Measurements from ENCODE around the gene SLAMF1.
"Not testable (repeated sequence)": the region's sequence is repeated elsewhere in the genome, so short reads cannot be mapped to it uniquely, and the experiment has no call there.

Gene SLAMF1

DNA sequence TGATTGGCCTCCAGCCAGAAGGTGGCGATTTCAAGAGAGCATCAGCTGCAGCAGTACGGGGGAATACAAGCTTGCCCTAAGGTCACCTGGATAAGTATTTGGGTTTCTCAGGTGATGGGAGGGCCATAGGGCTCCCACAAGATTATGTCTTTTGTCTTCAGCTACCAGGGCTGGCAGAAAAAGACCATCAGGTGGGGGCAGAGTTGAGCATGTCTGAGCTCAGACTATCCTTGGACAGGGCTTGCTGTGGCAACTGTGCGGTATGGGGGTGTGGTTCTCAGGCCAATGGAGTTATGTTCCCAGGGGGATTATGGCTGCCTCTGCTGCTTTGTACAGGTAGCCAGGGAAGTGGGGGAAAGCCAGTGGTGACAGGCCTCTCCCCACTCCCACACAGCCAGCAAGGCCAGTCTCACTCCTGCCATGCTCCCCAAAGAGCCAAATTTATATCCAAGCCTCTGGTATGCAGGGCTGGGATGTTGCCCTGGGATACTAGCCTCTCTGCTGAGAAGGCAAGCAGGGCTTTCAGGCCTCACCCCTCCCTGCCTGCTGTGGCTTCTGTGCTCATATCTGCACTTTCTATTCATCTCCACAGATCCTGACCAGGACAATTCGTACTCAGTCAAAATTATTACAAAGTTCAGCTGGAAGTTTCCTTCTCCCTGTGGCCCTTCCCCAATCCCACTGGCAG, 40.9 kb downstream of the SLAMF1 start:
- DNase-seq (ENCODE audit: low read depth, low spot score) = no peak

DNA sequence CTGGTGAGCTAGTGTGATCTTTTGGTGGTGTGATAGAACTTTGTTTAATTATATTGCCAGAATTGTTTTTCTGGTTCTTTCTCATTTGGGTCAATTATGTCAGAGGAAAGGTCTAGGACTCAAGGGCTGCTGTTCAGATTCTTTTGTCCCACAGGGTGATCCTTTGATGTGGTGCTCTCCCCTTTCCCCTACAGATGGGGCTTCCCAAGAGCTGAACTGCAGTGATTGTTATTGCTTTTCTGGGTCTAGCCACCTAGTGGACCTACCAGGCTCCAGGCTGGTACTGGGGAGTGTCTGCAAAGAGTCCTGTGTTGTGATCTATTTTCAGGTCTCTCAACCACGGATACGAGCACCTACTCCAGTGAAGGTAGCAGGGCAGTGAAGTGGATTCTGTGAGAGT, 41.6 kb downstream of the SLAMF1 start:
- no peak for DNase-seq (ENCODE audit: low read depth, low spot score)

DNA sequence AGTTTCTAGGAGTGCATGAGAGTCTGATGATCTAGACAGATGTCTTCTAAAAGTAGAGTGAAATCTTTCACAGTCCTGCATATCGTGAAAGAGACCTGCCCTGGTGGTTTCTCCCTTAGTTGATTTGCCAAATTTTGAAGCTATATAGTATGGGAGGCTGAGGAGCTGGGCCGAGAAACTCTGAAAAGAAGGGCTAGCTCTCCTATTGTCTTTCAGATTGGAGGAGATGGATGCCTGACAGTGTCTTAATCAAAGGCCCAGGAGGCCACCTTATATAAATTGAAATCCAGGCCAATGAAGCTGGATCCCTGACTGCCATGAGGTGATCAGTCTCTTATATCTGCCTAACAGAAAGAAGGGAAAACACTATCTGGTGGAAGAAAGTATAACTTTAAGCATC, 49.1 kb downstream of the SLAMF1 start:
- no peak for DNase-seq (ENCODE audit: low read depth, low spot score)

DNA sequence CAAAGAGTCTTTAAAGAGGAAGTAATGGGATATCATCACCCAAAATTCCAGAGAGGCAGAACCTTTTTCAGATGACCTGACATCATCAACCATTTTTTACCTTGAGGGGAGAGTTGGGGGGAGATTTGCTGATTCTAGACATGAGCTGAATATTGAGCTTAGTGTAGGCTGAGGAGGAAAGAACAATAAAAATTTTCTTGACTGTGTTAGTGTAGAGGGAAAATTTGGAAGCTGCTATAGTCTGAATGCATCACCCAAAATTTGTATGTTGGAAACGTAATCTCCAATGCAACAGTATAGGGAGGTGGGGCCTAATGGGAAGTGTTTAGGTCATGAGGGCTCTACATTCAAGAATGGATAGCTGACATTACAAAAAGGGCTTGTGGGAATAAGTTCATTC, 49.8 kb downstream of the SLAMF1 start:
- no peak for DNase-seq (ENCODE audit: low read depth, low spot score)

DNA sequence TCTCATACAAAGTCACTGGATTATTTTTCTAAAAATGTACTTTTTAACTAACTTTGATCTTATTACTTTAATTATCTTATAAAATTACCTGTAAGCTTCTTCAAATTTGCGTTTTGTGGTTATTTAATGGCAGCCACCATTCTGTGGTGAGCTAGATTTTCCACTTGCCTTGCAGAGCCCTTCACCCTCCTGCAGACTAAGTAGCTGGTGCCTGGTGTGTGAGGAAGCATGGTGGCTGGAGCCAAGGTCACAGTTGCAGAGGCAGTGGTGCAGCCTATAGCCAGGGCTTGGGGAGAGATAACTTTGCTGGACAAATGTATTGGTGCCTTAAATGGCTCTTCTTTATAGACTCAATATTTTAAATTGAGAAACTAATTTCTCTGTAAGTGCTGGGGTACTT, 56.4 kb downstream of the SLAMF1 start:
- DNase-seq (ENCODE audit: low read depth, low spot score) = no peak

DNA sequence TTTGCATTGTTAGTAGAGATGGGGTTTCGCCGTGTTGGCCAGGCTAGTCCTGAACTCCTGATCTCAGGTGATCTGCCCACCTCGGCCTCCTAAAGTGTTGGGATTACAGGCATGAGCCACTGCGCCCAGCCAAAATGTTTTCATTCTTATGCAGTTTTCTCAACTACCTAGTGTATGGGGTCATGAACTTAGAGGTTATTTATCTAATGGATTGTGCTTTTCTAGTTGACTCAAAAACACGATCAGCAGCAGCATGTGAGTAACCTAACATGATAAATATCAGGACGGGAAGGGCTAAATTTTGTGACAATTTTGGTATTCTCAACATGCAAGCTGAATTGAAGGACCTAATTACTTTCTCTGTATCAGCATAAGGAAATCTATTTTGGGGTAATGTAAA, 58.4 kb downstream of the SLAMF1 start:
- no peak for DNase-seq (ENCODE audit: low read depth, low spot score)

DNA sequence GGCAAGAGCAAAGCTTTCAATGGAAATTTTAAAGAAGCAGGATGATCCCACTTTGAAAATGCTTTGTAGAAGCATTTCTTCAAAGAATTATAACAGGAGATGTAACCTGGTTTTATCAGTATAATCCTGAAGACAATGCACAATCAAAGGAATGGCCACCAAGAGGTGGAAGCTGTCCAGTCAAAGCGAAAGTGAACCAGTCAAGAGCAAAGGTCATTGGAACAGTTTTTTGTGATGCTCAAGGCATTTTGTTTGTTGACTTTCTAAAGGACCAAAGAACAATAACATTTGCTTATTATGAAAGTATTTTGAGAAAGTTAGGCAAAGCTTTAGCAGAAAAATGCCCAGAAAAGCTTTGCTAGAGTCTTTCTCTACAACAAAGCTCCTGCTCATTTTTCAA, 62.1 kb downstream of the SLAMF1 start:
- no peak for DNase-seq (ENCODE audit: low read depth, low spot score)

DNA sequence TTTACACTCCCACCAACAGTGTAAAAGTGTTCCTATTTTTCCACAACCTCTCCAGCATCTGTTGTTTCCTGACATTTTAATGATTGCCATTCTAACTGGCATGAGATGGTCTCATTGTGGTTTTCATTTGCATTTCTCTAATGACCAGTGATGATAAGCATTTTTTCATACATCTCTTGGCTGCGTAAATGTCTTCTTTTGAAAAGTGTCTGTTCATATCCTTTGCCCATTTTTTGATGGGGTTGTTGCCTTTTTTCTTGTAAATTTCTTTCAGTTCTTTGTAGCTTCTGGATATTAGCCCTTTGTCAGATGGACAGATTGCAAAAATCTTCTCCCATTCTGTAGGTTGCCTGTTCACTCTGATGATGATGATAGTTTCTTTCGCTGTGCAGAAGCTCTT, 63.9 kb downstream of the SLAMF1 start:
- not testable (repeated sequence) for DNase-seq (ENCODE audit: low read depth, low spot score)

DNA sequence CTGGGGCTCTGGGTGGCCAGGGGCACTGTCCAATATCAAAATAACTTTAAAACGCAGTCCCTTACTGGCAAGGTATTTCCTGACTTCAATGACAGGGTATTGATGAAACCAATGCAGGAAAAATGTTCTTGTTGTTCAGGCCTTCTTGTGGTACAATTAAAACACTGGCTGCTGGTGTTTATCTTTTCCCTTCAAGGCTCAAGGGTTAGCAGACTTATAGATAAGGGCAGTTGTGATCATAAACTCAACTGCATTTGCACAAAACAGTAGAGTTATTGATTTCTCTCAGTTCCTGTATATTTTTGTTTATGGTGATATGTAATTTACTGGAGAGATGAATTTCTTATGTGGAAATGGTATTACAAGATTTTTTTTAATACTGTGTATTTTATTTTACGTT, 64.9 kb downstream of the SLAMF1 start:
- no peak for DNase-seq (ENCODE audit: low read depth, low spot score)

DNA sequence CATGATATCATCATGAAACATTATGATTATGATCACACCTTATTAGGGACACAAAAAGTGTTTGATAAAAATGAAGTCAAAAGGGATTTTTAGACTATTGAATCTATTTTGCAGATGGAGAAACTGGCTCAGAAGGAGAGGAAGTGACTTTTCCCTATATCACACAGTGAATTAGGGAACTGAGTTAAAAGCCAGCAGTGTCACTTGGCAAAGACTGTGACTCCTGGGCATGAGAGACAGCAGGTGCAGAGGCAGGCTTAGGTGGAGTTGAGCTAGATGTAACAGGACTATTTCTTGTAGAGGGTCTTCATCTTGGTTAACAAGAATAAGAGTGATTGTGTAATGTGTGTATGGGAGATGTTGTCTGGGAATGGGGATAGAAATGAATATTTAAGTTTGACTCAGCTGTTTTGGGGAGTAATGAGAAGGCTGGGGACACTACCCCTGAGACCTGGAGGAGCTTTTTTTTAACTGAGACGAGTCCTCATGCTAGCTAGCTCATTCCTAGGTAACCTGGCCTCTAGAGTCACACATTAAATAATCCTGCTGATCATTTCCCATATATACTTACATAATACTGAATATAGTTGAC, 66.5 kb downstream of the SLAMF1 start:
- DNase-seq (ENCODE audit: low read depth, low spot score) = no peak

DNA sequence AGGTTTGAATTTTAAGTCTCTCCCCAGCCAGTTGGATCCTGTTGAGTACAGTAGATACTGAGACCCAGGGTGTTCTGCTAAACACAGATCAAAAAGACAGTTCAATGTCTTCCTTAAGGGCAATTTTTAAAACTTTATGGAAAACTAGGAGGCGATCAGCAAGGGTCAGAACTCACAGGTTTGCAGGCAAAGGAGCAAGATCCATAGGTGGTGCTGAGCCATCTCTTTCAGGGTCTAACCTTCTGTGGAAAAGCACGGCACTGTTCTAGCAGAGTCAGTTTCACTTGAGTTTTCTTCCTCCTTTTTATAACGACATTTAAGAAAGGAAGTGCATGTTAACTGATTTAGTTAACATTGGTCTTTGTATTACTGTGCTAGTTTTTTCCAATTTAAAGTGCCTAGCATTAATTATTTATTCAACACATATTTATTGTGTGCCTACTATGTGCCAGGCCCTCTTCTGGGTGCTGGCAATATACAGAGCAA, 67.6 kb downstream of the SLAMF1 start, which contains the start of gene CD84:
Gene CD84 (minus strand): TSS at position 281 of the 486 bp plus-strand sequence. CDS start 59 bp downstream, at position 222.
- no peak for DNase-seq (ENCODE audit: low read depth, low spot score)

DNA sequence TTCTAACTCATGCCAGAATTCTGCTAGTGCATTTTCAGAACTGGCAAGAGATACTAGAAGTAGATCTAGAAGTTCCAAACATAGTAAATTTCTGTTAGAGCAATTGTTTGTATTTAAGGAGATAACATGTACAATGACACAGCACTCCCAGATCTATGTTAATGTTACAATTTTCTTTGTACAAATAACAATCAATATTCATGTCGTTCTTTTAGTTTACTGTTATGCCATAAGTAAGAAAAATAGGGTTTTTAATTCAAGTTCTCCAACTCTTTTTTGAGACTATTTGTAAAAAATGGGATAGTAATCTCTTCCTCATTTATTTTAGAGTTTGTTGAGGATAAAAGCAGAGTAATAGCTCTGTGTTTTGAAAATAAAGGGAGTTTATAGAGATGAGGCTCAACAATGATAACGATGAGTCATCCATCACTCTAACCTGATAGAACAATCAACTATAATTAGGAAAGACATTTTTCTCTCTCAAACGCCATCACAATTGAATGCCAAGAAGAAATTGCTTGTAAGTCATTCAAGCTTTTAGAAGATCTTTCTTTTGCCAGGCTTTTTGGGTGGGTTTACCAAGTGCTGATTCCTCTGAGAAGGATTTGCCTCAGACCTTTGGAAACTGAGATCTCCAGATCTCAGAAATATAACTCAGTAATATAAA, 68.2 kb downstream of the SLAMF1 start:
- DNase-seq (ENCODE audit: low read depth, low spot score) = no peak

DNA sequence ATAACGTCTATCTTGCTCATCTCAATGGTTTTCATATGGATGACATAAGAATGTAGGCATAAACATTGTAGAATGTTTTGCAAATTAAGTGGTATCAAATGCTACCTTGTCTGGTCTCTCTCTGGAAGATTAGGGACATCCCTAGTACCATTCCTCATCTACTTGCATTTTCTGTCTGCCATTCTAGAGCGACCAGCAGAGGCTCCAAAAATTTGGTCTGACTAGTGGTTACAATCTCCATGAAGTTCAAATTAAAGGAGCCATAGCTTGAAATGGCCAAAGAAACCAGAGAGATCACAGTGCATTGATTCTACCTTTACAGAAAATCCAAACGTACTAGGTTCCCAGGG, 68.7 kb downstream of the SLAMF1 start:
- DNase-seq (ENCODE audit: low read depth, low spot score) = no peak

DNA sequence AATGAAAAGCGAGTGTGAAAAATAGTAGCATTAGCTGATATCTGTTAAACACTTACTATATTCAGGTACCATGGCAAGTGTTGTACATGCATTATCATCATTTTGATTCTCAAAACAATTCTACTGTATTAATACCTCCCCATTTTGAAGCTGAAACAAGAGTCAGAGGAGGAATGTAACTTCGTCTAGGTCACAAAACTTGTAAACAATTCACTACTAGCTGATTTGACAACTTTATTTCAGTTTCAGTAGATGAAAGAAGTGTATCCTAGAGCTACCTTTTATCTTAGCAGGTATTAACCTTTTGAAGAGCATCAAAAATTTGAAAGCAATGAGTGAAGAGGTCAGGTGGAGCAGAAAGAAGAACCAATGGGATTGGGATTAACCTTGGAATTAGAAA, 69.2 kb downstream of the SLAMF1 start:
- no peak for DNase-seq (ENCODE audit: low read depth, low spot score)

DNA sequence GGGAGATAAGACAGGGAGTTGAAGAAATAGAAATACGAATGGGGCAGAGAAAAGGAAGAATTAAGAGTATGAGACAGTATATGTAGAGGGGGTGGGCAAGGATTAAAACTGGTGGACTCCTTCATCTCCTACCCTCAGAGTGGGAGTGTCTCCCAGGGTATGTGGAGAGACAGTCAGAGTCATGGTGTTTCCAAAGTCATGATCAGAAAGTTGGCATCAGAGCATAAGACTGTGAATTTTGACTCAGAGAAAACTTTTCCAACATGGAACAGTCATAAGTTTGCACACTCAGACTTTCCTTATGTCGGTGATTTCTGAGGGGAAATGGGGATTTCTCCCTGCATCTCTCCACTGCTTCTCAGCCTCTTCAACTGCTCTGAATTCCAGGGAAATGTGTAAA, 70.0 kb downstream of the SLAMF1 start:
- no peak for DNase-seq (ENCODE audit: low read depth, low spot score)

DNA sequence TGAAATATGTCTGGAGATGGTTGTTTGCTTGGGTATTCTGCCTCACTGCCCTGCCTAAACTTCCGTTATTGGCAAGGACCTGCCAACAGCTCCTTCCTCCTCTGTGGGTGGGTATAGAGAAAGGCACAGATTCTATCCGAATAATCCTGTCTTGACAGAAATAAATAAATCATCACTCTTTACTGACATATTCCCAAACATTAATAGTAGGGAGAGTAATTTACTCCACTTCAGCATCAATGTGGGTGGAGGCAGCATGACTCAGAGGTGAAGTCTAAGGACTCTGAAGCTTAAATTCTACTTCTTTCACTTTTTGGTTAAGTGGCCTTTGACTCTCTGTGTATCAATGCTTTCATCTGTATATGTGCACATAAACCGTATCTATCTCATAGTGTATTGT, 70.5 kb downstream of the SLAMF1 start:
- no peak for DNase-seq (ENCODE audit: low read depth, low spot score)

DNA sequence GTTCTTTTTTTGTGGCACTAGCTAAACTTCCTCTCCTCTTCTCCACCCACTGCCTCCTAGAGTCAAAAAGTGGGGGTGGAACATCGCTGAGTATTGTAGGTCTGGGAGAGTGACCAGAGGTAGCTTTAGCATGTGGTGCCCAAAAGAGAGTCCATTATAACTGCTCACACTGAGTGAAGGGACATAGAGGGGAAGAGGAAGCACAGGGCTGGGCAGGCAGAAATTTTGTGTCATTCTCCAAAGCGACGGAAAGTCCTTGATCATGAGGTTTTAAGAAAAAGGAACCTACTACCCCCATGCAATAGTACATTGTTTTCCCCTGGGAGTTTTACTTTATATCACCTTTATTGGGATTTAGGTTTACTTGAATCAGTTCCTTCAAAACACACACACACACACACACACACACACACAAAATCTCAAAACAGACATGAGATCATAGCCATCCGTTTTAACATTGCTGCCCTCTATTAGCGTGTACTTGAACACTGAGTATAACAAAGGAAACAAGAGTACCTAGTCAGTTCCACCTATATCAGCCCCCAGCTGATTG, 71.7 kb downstream of the SLAMF1 start:
- DNase-seq (ENCODE audit: low read depth, low spot score) = no peak

DNA sequence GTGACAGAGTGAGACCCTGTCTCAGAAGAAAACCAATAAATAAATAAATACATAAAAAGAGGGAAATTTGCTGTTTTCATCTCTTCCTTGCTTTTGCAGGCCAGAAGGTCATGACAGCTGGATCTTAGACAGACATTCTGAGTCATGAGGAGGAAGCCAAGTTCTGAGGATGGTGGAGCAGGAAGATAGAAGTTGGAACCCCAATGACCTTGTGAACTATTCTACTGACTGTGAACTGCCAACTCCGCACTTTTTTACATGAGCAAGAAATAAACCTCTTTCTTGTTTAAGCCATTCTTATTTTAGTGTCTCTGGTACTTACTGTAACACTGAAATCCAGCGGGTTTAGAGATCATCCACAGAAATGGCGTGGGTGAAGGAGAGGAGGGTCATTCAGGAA, 76.0 kb downstream of the SLAMF1 start:
- DNase-seq (ENCODE audit: low read depth, low spot score) = no peak

DNA sequence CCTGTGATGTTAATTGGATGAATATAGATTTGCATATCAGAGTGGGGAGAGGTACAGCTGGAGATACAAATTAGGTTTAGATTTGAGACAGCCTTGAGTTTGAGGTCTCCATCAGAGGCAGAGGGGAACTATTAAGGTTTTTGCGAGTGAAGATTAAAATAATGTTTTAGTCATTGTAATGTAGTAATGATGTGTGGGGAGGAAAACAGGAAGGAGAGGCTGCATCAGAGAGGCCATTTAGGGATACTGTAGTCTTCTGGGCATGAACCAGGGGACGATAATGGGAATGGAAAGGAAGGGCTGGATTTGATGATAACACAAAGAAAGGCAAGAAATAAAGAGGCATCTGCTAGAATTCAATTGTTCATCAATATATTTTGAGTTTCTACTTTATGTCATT, 77.0 kb downstream of the SLAMF1 start:
- DNase-seq (ENCODE audit: low read depth, low spot score) = no peak

DNA sequence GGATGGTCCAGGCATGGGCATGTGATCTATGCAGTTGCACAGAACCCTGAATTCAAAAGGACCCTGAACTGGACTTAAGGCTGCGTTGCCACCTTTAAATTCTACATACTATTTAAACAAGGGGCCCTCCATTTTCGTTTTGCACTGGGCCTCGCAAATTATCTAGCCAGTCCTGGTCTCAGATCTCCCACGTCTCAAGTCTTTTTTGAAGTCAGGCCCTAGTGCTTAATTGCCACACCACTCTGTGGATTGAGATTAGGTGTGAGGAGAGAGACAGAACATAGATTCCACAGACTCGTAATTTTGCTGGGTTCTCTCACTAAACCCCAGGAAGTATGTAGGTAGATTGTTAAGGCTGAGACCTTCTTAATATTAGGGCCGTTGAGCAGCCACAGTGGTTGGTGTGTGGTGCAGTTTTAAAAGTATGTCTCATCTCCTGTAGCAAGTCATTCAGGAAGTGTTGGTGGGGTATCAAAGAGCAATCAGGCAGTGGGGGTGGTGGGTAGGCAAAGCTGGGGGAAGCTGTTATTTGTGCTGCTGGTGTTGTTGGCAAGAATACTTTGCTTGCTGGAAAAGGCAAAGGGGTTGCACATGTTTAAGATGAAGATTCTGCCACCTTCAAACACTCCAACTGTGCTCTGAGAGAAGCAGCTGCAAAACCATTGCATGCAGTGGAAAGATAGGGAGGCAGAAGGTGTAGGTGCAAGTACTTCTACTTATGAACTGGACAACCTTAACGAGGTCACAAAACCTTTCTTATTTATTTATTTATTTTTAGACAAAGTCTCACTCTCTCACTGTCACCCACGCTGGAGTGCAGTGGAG, 78.8 kb downstream of the SLAMF1 start:
- DNase-seq (ENCODE audit: low read depth, low spot score) = no peak

DNA sequence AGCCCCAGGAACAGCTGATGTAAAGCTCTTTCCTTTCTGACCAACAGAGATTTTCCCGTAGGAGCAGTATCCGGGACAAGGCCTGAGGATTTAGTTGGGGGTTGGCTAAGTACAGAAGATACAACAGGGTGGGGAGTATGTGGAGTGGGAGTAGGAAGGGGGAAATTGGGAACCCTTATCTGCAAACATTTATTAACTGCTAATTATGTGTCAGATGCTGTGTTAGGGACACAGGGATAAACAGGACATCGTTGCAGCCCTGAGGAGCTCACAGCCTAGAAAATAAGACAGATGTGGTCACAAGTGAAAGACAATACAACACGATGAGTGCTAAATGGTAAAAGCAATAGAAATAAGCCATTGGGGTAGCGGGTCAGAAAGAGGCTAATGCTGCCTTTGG, 79.5 kb downstream of the SLAMF1 start:
- DNase-seq (ENCODE audit: low read depth, low spot score) = no peak

DNA sequence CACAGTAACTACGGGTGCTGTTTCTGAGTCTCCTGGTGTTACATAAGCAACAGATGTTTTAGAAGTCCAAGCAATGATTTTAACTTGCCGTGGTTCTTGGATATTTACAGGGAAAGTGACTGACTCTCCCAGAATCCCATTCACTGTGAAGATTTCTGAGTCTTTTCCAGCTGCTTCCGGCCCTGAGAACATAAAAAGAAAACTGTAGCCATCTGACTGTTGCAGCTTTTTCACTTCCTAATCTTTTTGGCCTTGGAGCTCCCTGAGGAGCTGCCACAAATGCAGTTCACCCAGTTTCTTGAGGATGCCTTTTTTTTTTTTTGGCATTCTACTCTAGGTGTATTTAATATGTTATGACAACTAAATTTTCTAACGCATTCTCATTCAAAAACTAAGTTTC, 81.3 kb downstream of the SLAMF1 start:
- no peak for DNase-seq (ENCODE audit: low read depth, low spot score)

All from astrocyte of the hippocampus (primary cell).